ENCODE measurements around the gene STARD3. TPM values are rescaled to one million over a fixed set of nuclear protein-coding genes. Genes with fewer than 3 reads are reported as not detected.
A peak's percentile ranks its signal among the peaks of the same experiment; 100 is the strongest.

The STARD3 gene
- total and polyA plus RNA-seq, 2 of the 13 experiments (the other 11 are each of a cell fraction or from before 2014, with no cell fraction given), result 34.6 to 100 TPM

DNA sequence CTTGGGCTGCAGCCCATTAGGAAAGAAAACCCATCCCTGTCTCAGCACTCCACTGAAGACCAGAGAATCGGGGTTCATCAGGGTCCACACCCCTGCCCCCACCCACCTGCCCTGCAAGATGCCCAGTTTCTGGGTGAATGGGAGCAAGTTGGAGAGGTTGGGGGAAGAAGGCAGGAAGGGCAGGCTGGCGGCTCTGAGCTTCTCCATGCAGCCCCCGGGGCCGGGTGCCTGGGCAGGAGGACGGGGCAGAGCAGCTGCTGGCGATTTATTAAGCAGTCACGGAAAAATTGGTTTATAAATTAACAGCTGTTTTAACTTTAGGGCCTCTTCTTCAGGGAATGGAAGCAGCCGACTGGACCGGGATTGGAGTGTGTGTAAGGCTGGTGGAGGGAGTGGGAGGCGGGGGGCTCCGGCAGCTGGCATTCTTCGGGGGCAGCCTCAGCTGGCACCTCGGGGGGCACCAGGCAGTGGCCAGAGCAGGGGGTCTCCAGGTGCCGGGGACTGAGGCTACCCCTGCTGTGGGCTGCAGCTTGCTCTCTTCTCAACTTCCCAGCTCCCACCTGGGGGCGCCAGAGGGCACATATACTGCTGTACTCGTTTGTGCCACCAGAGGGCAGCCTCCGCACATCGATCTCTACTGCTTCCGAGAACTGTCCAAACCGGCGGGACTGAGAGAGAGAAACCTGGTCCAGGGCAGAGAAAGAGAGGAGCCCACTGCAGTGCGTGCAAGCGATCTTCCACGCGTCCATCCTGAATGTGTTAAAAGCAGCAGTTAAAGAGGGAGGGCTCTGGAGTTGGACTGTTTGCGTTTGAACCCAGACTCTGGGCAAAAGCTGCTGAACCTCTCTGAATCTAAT is 15.2 kb upstream of the STARD3 start (continued):
- peak; percentile 92 for TF ChIP-seq RELA (CRISPR knock-in tag; IDR thresholded peaks at IDR 0.05)
- TF ChIP-seq RFX5 (IDR thresholded peaks at IDR 0.05; ENCODE audit: low read depth, low read length), result no peak
- TF ChIP-seq, protein P1, sequence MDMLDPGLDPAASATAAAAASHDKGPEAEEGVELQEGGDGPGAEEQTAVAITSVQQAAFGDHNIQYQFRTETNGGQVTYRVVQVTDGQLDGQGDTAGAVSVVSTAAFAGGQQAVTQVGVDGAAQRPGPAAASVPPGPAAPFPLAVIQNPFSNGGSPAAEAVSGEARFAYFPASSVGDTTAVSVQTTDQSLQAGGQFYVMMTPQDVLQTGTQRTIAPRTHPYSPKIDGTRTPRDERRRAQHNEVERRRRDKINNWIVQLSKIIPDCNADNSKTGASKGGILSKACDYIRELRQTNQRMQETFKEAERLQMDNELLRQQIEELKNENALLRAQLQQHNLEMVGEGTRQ (IDR thresholded peaks at IDR 0.05; ENCODE audit: low read depth, low read length), result no peak
- TF ChIP-seq, protein P1 (CRISPR knock-in tag; IDR thresholded peaks at IDR 0.05; ENCODE audit: borderline replicate concordance), result no peak
- TF ChIP-seq ZKSCAN1 (IDR thresholded peaks at IDR 0.05; ENCODE audit: low read length), result no peak
- no peak for TF ChIP-seq GZF1 (CRISPR knock-in tag; IDR thresholded peaks at IDR 0.05)
- TF ChIP-seq HDAC2 (CRISPR knock-in tag; IDR thresholded peaks at IDR 0.05), result peak; percentile 57; the same call in 1 of the 2 replicates
- no peak for TF ChIP-seq ZIK1 (CRISPR knock-in tag; IDR thresholded peaks at IDR 0.05; ENCODE audit: borderline replicate concordance, low read depth)
- TF ChIP-seq ZKSCAN8 (CRISPR knock-in tag; IDR thresholded peaks at IDR 0.05; ENCODE audit: borderline replicate concordance), result peak; percentile 80; the same call in 1 of the 2 replicates
- no peak for TF ChIP-seq CREM (IDR thresholded peaks at IDR 0.05)
- no peak for TF ChIP-seq CREM (CRISPR knock-in tag; IDR thresholded peaks at IDR 0.05)
- TF ChIP-seq, protein P2, sequence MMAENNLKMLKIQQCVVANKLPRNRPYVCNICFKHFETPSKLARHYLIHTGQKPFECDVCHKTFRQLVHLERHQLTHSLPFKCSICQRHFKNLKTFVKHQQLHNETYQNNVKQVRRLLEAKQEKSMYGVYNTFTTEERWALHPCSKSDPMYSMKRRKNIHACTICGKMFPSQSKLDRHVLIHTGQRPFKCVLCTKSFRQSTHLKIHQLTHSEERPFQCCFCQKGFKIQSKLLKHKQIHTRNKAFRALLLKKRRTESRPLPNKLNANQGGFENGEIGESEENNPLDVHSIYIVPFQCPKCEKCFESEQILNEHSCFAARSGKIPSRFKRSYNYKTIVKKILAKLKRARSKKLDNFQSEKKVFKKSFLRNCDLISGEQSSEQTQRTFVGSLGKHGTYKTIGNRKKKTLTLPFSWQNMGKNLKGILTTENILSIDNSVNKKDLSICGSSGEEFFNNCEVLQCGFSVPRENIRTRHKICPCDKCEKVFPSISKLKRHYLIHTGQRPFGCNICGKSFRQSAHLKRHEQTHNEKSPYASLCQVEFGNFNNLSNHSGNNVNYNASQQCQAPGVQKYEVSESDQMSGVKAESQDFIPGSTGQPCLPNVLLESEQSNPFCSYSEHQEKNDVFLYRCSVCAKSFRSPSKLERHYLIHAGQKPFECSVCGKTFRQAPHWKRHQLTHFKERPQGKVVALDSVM (CRISPR knock-in tag; IDR thresholded peaks at IDR 0.05), result peak; percentile 55
- no peak for TF ChIP-seq DNMT1 (CRISPR knock-in tag; IDR thresholded peaks at IDR 0.05)
- no peak for TF ChIP-seq POGZ (CRISPR knock-in tag; IDR thresholded peaks at IDR 0.05)
- TF ChIP-seq ZFP82 (CRISPR knock-in tag; IDR thresholded peaks at IDR 0.05; ENCODE audit: borderline replicate concordance), result no peak
- peak; percentile 65 for TF ChIP-seq HDAC1 (CRISPR knock-in tag; IDR thresholded peaks at IDR 0.05)
- TF ChIP-seq STAT5B (CRISPR knock-in tag; IDR thresholded peaks at IDR 0.05), result no peak
- TF ChIP-seq PCBP1 (IDR thresholded peaks at IDR 0.05; ENCODE audit: borderline replicate concordance, low read depth, low read length), result no peak
- TF ChIP-seq TBX3 (IDR thresholded peaks at IDR 0.05; ENCODE audit: borderline replicate concordance), result no peak
- no peak; the same call in 1 of the 2 replicates for TF ChIP-seq KDM5B (CRISPR knock-in tag; IDR thresholded peaks at IDR 0.05; ENCODE audit: borderline replicate concordance)
- no peak for TF ChIP-seq FOXP1 (IDR thresholded peaks at IDR 0.05)
- no peak; the same call in 1 of the 2 replicates for TF ChIP-seq FOXP1 (CRISPR knock-in tag; IDR thresholded peaks at IDR 0.05)
- no peak for TF ChIP-seq XBP1 (CRISPR knock-in tag; IDR thresholded peaks at IDR 0.05)
- TF ChIP-seq, protein P3, sequence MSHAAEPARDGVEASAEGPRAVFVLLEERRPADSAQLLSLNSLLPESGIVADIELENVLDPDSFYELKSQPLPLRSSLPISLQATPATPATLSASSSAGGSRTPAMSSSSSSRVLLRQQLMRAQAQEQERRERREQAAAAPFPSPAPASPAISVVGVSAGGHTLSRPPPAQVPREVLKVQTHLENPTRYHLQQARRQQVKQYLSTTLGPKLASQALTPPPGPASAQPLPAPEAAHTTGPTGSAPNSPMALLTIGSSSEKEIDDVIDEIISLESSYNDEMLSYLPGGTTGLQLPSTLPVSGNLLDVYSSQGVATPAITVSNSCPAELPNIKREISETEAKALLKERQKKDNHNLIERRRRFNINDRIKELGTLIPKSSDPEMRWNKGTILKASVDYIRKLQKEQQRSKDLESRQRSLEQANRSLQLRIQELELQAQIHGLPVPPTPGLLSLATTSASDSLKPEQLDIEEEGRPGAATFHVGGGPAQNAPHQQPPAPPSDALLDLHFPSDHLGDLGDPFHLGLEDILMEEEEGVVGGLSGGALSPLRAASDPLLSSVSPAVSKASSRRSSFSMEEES (CRISPR knock-in tag; IDR thresholded peaks at IDR 0.05), result no peak

Measured in HepG2 (cell line).